OCI-LY1 (cell line): Measurements from ENCODE around the gene ST3GAL3.

ENCODE experiments used
- H2AFZ ChIP-seq: fragments of 200-600 bp; sonication (generic), shearing (Covaris generic); 2 replicates; pipeline ENCODE4 v1.6.0; 2014; ENCODE audit warnings: antibody characterized with exemption, mild to moderate bottlenecking, low read length
- H3F3A ChIP-seq: fragments of 200-600 bp; sonication (generic), shearing (Covaris generic); 2 replicates; pipeline ENCODE4 v1.6.0; 2014; ENCODE audit warnings: mild to moderate bottlenecking, antibody characterized with exemption, low read length, moderate library complexity; ENCODE audit not compliant: insufficient read depth
- H3K27ac ChIP-seq: fragments of 200-600 bp; sonication (generic); 2 replicates; pipeline ENCODE4 v1.5.1; 2014; ENCODE audit warnings: low read length, mixed run types, mild to moderate bottlenecking, low read depth; ENCODE audit not compliant: poor library complexity, severe bottlenecking
- H3K27me3 ChIP-seq: fragments of 200-600 bp; sonication (generic); 2 replicates; pipeline ENCODE4 v1.6.0; 2014; ENCODE audit warnings: antibody characterized with exemption, mild to moderate bottlenecking, low read length, moderate library complexity; ENCODE audit not compliant: insufficient read depth
- H3K36me3 ChIP-seq: fragments of 200-600 bp; sonication (generic); 2 replicates; pipeline ENCODE4 v1.6.1; 2014; ENCODE audit warnings: mild to moderate bottlenecking, antibody characterized with exemption, low read length, moderate library complexity, mixed read lengths; ENCODE audit not compliant: insufficient read depth
- H3K4me1 ChIP-seq: fragments of 200-600 bp; sonication (generic); 2 replicates; pipeline ENCODE4 v1.5.1; 2014; ENCODE audit warnings: mild to moderate bottlenecking, low read length, moderate library complexity; ENCODE audit not compliant: insufficient read depth, severe bottlenecking
- H3K4me2 ChIP-seq: fragments of 200-600 bp; sonication (generic), shearing (Covaris generic); 2 replicates; pipeline ENCODE4 v1.6.1; 2014; ENCODE audit warnings: low read length
- H3K4me3 ChIP-seq: fragments of 200-600 bp; sonication (generic); 2 replicates; pipeline ENCODE4 v1.5.1; 2014; ENCODE audit warnings: low read length, low read depth, mild to moderate bottlenecking, mixed read lengths; ENCODE audit not compliant: poor library complexity, severe bottlenecking
- H3K79me2 ChIP-seq: fragments of 200-600 bp; shearing (Covaris generic); 2 replicates; pipeline ENCODE4 v1.6.1; 2016; ENCODE audit warnings: mixed run types, low read length, mixed read lengths; ENCODE audit not compliant: insufficient read depth
- H3K9ac ChIP-seq: fragments of 200-600 bp; sonication (generic), shearing (Covaris generic); 2 replicates; pipeline ENCODE4 v1.6.1; 2014; ENCODE audit warnings: mild to moderate bottlenecking, low read length, mixed read lengths
- H3K9me2 ChIP-seq: fragments of 200-600 bp; sonication (generic), shearing (Covaris generic); 2 replicates; pipeline ENCODE4 v1.6.1; 2014; ENCODE audit warnings: low read depth, mild to moderate bottlenecking, low read length, mixed read lengths
- H3K9me3 ChIP-seq: fragments of 200-600 bp; shearing (Covaris generic); 2 replicates; pipeline ENCODE4 v1.6.1; 2014; ENCODE audit warnings: low read length, mixed read lengths
- H4K20me1 ChIP-seq: fragments of 200-600 bp; sonication (generic), shearing (Covaris generic); 2 replicates; pipeline ENCODE4 v1.6.0; 2016; ENCODE audit warnings: mild to moderate bottlenecking, low read length; ENCODE audit not compliant: insufficient read depth
- CTCF ChIP-seq: fragments of 200-600 bp; sonication (generic), shearing (Covaris generic); IDR thresholded peaks from 2 replicates; pipeline ENCODE4 v1.5.1; 2017; ENCODE audit warnings: mild to moderate bottlenecking, antibody characterized with exemption, low read length, moderate library complexity, mixed read lengths
- EZH2 ChIP-seq: fragments of 200-600 bp; sonication (generic), shearing (Covaris generic); IDR thresholded peaks from 2 replicates; pipeline ENCODE4 v1.8.0; 2017; ENCODE audit warnings: borderline replicate concordance, mixed run types, mild to moderate bottlenecking, antibody characterized with exemption, low read length, moderate library complexity, mixed read lengths

ST3GAL3 gene

GRCh38 chr1:43664369-43664768 is 43.0 kb upstream of the ST3GAL3 start:
- no peak overlapping the region for H3K27ac ChIP-seq
- no peaks in the 10 kb centered on the region for H4K20me1 ChIP-seq
- H3K4me3 ChIP-seq, result no peak overlapping the region
- H3K4me1 ChIP-seq, result no peaks in the 10 kb centered on the region
- peaks cover 99% of the 10 kb centered on the region for H3K36me3 ChIP-seq
- H3K9ac ChIP-seq, result no peak overlapping the region
- H3F3A ChIP-seq, result no peaks in the 10 kb centered on the region
- H2AFZ ChIP-seq, result no peak overlapping the region
- H3K9me2 ChIP-seq, result no peaks in the 10 kb centered on the region
- H3K9me3 ChIP-seq, result no peaks in the 10 kb centered on the region
- no peak for TF ChIP-seq CTCF
- TF ChIP-seq EZH2, result no peak
- H3K27me3 ChIP-seq, result no peaks in the 10 kb centered on the region
- no peak overlapping the region for H3K4me2 ChIP-seq
- no peaks in the 10 kb centered on the region for H3K79me2 ChIP-seq

- Histone ChIP-seq H3K9me2 (no peaks in the 10 kb centered on the region), H3K9me3 (no peaks in the 10 kb centered on the region), H3K4me1 (no peaks in the 10 kb centered on the region), H3K27ac (no peak overlapping the region), H3K9ac (no peak overlapping the region), H2AFZ (no peak overlapping the region), H3K36me3 (peaks cover 99% of the 10 kb centered on the region), H3K4me3 (no peak overlapping the region), H4K20me1 (no peaks in the 10 kb centered on the region), H3K79me2 (no peaks in the 10 kb centered on the region), H3K27me3 (no peaks in the 10 kb centered on the region), H3F3A (no peaks in the 10 kb centered on the region), H3K4me2 (no peak overlapping the region)
- no peak for TF ChIP-seq CTCF
Measured at GRCh38 chr1:43666608-43667007, 40.7 kb upstream of the ST3GAL3 start.

GRCh38 chr1:43668956-43669355 is 38.4 kb upstream of the ST3GAL3 start:
- Histone ChIP-seq H2AFZ (no peak overlapping the region), H3K27ac (no peak overlapping the region), H3F3A (no peaks in the 10 kb centered on the region)

GRCh38 chr1:43669878-43670277 is 37.5 kb upstream of the ST3GAL3 start:
- Histone ChIP-seq H3K79me2 (no peaks in the 10 kb centered on the region), H3K9me3 (no peaks in the 10 kb centered on the region), H2AFZ (no peak overlapping the region), H3K4me3 (no peak overlapping the region), H3K4me1 (no peaks in the 10 kb centered on the region), H3K36me3 (peaks cover 95% of the 10 kb centered on the region), H3K4me2 (no peak overlapping the region), H3K9ac (no peak overlapping the region), H3K27me3 (no peaks in the 10 kb centered on the region), H3K27ac (no peak overlapping the region), H4K20me1 (no peaks in the 10 kb centered on the region), H3K9me2 (no peaks in the 10 kb centered on the region), H3F3A (no peaks in the 10 kb centered on the region)
- no peak for TF ChIP-seq EZH2
- TF ChIP-seq CTCF, result no peak

More at GRCh38 chr1:43668956-43669355, 38.4 kb upstream of the ST3GAL3 start:
- H3K9ac ChIP-seq, result no peak overlapping the region
- no peaks in the 10 kb centered on the region for H3K4me1 ChIP-seq
- H3K4me2 ChIP-seq, result no peak overlapping the region
- H3K27me3 ChIP-seq, result no peaks in the 10 kb centered on the region
- H3K4me3 ChIP-seq, result no peak overlapping the region
- no peaks in the 10 kb centered on the region for H3K9me3 ChIP-seq
- H4K20me1 ChIP-seq, result no peaks in the 10 kb centered on the region
- TF ChIP-seq EZH2, result no peak
- peaks cover 95% of the 10 kb centered on the region for H3K36me3 ChIP-seq
- H3K9me2 ChIP-seq, result no peaks in the 10 kb centered on the region
- H3K79me2 ChIP-seq, result no peaks in the 10 kb centered on the region
